ENCODE results near the gene CHST5.
"Not testable (repeated sequence)": the region's sequence is repeated elsewhere in the genome, so short reads cannot be mapped to it uniquely, and the experiment has no call there.

Gene CHST5

GRCh38 chr16:75550211-75550662, 14.3 kb upstream of the CHST5 start:
- peak in 1 of 2 experiments; percentile 7 for DNase-seq (ENCODE audit: low read depth in 2 of 2)

GRCh38 chr16:75548456-75548855, 12.5 kb upstream of the CHST5 start:
- not testable (repeated sequence) for DNase-seq (ENCODE audit: low read depth in 2 of 2)

- DNase-seq (ENCODE audit: low read depth in 2 of 2): no peak
Observed at GRCh38 chr16:75546293-75546692, 10.4 kb upstream of the CHST5 start.

- not testable (repeated sequence) for DNase-seq (ENCODE audit: low read depth in 2 of 2)
Observed at GRCh38 chr16:75545879-75546278, 10.0 kb upstream of the CHST5 start.

- not testable (repeated sequence) for DNase-seq (ENCODE audit: low read depth in 2 of 2)
Observed at GRCh38 chr16:75542462-75542861, 6.6 kb upstream of the CHST5 start.

GRCh38 chr16:75541236-75541635, 5.3 kb upstream of the CHST5 start:
- DNase-seq (ENCODE audit: low read depth in 2 of 2): no peak

GRCh38 chr16:75538882-75539565, 3.1 kb upstream of the CHST5 start:
- not testable (repeated sequence) for DNase-seq (ENCODE audit: low read depth in 2 of 2)

- no peak for DNase-seq (ENCODE audit: low read depth in 2 of 2)
Observed at GRCh38 chr16:75537776-75538175, 1.9 kb upstream of the CHST5 start.

GRCh38 chr16:75535211-75535843, 581 bp downstream of the CHST5 start:
- no peak for DNase-seq (ENCODE audit: low read depth in 2 of 2)

GRCh38 chr16:75534560-75535205, 1.2 kb downstream of the CHST5 start:
- no peak for DNase-seq (ENCODE audit: low read depth in 2 of 2)

GRCh38 chr16:75532791-75533190, 3.1 kb downstream of the CHST5 start:
- no peak for DNase-seq (ENCODE audit: low read depth in 2 of 2)

GRCh38 chr16:75532142-75532765, 3.7 kb downstream of the CHST5 start:
- DNase-seq (ENCODE audit: low read depth in 2 of 2): no peak

GRCh38 chr16:75529959-75530358, 5.9 kb downstream of the CHST5 start:
- no peak for DNase-seq (ENCODE audit: low read depth in 2 of 2)

- no peak for DNase-seq (ENCODE audit: low read depth in 2 of 2)
Observed at GRCh38 chr16:75529056-75529905, 6.6 kb downstream of the CHST5 start.

GRCh38 chr16:75527825-75528299, 8.0 kb downstream of the CHST5 start:
- no peak for DNase-seq (ENCODE audit: low read depth in 2 of 2)

GRCh38 chr16:75526032-75526790, 9.7 kb downstream of the CHST5 start:
- DNase-seq (ENCODE audit: low read depth in 2 of 2): no peak

- DNase-seq (ENCODE audit: low read depth in 2 of 2): no peak
Observed at GRCh38 chr16:75519175-75519574, 16.7 kb downstream of the CHST5 start.

- peak in 1 of 2 experiments; percentile 8 for DNase-seq (ENCODE audit: low read depth in 2 of 2)
Observed at GRCh38 chr16:75516189-75516966, 19.5 kb downstream of the CHST5 start.

GRCh38 chr16:75514296-75514695, 21.6 kb downstream of the CHST5 start:
- no peak for DNase-seq (ENCODE audit: low read depth in 2 of 2)

GRCh38 chr16:75506574-75506973, 29.3 kb downstream of the CHST5 start:
- DNase-seq (ENCODE audit: low read depth in 2 of 2): no peak

Data from stimulated activated CD4-positive, alpha-beta T cell treated with anti-CD3 and anti-CD28 coated beads, Interleukin-12 subunit alpha, Interleukin-12 subunit beta, amount 100 ng/mL, for 24 hours (primary cell).